ENCODE results near the gene DOCK1.
"Not testable (repeated sequence)": the region's sequence is repeated elsewhere in the genome, so short reads cannot be mapped to it uniquely, and the experiment has no call there.

The DOCK1 gene

DNA sequence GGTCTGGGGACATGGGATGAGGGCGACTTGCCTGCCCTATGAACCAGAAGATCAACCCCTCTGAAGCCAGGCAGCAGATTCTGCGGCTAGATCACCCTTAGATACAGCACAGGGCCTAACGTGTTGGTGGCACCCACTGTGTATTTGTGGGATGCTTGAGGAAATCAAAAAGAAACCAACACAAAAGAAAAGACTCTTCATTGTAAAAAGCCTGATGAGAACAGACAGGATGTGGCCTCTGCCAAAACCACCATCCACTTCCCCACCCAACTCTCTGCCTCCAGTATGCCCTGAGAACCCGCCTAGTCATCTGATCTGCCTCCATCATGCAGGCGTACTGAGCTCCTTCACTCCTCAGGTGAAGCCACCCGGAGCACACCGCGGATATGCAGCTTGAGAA lies 388.4 kb downstream of the DOCK1 start:
- DNase-seq, result no peak

DNA sequence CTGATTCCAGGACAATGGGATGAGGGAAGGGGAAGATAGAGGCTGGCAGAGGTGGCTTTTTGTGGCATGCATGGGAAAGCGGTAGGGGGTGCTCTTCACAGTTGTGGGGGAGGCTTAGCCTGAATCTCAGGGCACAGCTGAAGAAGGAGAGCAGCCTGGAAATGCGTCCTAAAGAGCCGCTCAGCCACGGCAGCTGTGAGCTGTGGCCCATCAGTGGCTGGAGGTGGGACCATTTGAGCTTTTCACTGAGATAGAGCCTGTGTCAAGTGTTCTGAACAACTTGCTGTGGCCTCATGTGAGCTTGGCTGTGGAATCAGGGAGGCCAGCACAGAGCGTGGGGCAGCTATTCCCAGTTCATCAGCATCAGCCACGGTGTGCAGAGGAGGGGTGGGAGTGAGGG lies 391.5 kb downstream of the DOCK1 start:
- DNase-seq, result no peak

GRCh38 chr10:127298381-127298780 lies 393.2 kb downstream of the DOCK1 start:
- no peak for DNase-seq

DNA sequence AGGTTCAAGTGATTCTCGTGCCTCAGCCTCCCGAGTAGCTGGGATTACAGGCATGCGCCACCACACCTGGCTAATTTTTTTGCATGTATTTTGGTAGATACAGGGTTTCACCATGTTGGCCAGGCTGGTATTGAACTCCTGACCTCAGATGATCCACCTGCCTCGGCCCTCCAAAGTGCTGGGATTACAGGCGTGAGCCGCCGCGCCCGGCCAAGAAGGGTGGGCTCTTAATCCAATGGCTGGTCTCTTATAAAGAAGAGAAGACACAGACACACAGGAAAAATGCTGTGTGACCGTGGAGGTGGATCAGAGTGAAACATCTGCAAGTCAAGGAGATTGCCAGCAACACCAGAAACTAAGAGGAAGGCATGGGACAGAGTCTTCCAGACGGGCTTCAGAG lies 394.0 kb downstream of the DOCK1 start:
- DNase-seq, result not testable (repeated sequence)

DNA sequence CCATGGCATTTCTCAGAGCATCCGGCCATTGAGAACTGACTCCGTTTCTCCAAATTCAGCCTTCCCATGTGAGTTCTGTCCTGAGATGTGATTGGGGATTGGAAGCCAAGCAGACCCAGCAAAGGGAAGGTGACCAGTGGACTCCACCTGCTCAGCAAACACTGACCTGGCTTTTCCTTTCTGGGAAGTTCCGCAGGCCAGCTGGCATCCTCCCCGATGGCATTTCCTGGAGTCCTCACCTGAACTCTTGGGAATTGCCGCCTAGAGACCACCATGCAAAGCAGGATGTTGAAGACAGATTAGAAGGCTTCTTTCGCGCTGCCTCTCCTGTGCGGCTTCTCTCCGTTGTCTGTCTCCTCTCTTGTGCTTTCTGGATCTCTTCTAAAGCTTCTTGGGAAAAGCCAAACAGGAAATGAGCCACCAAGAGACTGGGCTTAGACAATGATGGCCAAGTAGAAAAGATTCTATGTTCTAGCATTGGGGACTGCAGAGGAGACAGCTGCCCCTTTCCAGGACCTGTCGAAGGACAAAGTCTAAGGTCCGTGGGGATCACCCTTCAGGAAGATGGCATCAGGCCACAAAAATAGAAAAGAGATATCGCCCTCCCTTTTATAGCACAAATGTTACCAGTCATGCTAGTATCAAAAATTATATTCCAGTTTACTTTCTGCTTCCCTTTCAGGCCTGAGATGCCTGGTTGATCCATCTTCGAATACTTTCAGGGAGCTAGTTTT lies 394.9 kb downstream of the DOCK1 start:
- DNase-seq, result no peak

- DNase-seq, result no peak
These were observed 395.7 kb downstream of the DOCK1 start for GRCh38 chr10:127300868-127301321.

DNA sequence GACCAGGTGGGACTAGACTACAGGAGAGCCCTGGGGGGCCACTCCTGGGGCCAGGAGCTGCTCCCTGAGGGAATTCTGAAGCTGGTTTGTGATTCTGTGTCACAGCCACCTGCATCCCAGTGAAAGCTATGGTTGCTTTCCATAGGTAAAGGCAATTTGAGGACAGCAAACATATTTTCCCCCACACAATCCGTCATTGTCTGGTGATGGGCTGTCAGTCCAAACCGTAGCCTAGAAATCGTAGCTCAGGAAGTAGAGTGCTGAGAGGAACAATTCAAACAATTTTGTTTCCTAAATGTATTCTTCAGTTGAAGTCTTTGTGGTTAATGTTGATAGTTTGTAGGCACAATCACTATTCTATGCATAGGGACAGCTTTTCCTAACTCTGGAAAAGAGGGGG lies 397.1 kb downstream of the DOCK1 start:
- DNase-seq, result no peak

DNA sequence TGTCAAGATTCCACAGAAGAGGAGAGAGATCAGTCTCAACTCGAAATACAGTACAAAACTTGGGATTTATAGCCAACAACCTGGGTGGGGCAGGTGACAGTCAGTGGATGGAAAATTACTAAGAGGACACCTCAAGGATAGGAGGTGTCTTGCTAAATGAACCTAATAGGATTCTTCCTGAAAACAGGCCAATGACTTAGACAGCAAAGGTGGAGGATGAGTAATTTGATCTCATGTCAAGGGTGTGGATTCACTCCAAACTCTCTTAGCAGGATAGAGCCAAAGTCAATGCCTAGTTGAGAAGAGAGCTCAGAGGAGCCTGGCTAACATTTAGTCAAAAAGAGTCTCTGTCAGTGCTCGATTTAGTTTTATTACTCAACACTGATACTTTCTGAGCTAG lies 397.9 kb downstream of the DOCK1 start:
- no peak for DNase-seq

DNA sequence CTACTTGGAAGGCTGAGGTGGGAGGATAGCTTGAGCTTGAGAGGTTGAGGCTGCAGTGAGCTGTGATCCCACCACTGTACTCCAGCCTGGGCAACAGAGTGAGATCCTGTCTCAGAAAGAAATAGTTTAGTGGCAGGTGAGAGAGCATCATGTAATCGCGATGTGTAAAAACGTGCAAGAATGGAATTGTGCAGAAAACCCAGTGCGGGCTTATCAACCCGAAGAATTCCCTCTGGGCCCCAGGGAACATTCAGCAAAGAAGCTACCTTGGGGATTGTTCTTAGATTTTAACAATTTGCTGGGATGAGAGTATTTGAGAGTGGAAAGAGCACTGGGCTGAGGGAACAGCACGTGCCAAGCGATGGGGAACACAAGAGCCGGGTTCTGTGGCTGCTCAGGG lies 398.5 kb downstream of the DOCK1 start:
- DNase-seq, result no peak

DNA sequence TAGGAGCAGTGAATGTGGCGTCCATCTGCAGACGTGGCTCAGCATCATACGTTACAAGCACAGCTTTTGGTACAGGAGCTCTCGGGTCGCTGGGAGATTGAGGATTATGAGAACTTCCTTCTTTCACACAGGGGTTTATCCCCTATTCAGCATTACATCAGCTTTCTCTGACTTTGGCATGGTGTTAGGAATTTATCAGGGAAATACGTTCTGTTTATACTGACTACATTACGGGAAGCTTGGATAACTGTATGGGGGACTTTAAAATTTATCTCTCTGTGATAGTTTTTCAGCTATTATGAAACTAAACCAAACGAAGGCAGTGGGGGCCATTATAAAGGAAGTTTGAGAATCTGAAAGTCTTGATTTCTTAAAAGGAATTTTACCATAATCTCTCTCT lies 401.3 kb downstream of the DOCK1 start:
- no peak for DNase-seq

DNA sequence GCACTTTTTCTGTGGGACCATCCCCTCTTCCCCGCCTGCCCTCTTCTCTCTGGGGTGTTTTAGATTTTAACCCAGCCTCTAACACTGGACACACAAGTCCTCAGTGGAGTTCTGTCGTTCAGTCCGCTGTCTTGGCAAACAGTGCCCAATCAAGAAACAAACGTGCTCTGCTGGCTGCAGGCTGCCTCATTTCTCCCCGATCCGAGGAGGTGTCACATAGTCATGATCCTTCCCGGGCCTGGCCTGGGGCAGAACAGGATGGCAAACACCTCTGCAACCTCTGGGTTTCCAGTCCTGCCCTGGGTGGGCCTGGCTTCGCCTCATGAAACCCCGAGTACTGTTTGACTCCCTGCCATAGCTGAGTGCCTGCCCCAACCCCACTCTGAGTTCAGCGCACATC lies 402.1 kb downstream of the DOCK1 start:
- no peak for DNase-seq

DNA sequence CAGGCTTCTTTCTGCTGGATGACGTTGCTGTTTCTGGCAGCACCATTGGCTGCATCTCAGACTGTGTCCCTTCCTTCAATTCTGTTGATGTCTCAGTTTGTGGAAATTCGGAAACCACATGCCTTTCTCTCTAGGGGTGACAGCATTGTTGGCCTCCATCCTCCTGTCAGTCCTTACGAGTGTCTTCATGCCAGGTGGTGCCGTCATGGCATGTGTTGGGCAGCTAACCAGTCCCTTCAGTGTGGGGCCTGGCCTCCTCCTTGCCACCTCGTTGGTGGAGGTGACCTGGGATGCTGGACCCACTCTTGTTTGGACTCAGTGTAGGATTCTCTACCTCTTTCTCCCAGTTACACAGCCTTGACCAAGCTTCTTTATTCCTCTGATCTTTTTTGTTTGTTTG lies 402.8 kb downstream of the DOCK1 start:
- no peak for DNase-seq

DNA sequence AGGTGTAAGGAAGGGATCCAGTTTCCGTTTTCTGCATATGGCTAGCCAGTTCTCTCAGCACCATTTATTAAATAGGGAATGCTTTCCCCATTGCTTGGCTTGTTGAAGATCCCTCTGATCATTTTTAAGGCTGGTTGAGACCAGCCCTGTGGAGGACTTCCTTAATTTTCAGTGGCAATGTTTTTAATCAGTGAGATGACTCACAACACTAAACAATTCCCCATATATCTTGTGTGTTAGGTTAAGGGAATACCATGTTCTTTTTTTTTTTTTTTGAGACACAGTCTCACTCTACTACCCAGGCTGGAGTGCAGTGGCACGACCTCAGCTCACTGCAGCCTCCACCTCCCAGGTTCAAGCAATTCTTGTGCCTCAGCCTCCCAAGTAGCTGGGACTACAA lies 404.4 kb downstream of the DOCK1 start:
- DNase-seq, result not testable (repeated sequence)

DNA sequence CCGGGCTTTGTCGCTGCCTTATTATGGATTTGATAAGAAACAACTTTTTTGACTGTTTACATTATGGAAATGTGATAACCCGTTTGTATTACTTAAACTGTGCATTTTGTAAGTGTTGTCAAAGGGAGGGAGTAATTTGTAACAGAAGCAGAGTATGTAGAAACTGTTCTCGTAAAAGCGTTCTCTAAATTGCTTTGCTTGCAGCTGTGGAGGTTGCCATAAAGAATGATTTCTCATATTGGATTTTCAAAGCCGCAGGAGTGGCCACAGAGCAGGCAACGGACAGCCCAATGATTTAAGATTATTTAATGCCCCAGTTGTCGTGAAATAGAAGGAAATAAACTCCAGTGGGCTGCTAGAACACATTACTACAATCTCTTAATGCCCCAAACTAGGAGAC lies 405.2 kb downstream of the DOCK1 start:
- no peak for DNase-seq

- no peak for DNase-seq
These were observed 405.7 kb downstream of the DOCK1 start for GRCh38 chr10:127310923-127311322.

DNA sequence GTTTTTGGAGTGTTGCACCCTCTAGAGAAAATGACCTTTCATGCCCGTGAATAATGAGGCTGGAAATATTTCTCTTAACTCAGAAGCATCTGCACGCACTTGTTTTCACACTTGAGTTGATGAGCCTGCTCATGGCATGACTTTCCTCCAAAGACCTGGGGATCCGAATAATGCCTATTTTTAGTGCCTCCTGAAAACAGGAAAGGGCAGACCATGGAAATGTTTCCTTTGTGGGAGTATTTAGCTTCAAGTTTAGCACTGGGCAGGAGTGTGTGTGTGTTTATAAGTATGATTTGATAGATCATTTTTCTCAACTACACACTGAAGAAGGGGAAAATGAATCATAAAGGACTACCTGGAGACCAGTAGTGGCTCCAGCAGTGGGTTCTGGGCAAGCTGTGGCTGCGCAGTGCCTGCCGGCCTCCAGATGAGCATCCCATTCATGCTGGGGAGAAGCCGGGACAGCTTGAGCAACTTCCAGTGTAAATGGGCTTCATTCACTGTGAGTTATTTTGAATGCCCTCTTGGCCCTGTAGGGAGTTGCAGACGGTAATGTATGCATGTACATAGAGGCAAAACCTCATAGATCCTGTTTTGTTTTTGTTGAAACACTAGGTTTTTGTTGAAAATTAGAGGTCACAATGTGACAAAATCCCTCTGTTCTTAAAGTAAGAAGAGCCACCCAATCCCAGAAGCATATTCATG lies 408.9 kb downstream of the DOCK1 start:
- DNase-seq, result no peak

DNA sequence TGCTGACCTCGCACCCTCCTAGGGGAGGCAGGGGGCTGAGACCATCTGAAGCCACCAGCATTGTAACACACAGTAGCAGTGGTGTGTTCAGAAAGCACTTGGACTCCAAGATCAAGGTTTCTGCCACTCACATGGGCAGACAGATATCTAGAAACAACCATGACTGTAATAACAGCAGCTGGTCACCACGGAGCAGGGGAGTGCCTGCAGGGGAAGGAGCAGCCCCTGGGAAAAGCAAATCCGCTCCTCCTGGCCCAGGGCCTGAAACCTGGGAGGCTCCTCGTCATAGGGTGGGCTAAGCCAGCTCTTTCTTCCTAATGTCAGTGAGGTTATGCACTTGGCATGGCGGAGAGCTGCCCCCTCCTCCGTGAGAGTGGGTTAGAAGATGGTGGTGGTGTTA lies 409.6 kb downstream of the DOCK1 start:
- DNase-seq, result no peak

DNA sequence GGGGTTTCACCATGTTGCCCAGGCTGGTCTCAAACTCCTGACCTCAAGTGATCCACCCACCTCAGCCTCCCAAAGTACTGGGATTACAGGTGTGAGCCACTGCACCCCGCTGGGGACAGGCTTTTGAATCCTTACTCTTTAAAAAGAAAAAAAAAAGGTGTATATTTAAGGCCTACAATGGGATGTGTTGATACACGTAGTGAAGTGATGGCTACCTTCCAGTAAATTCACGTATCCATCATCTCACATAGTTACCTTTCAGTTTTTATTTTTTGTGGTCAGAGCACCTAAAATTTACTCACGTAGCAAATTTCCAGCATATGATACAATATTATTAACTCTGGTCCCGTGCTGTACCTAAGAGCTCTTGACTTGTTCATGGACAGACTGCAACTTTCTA lies 410.7 kb downstream of the DOCK1 start:
- no peak for DNase-seq

GRCh38 chr10:127318396-127318795 lies 413.2 kb downstream of the DOCK1 start:
- no peak for DNase-seq

GRCh38 chr10:127319271-127319670 lies 414.0 kb downstream of the DOCK1 start:
- no peak for DNase-seq

- DNase-seq, result no peak
These were observed 414.5 kb downstream of the DOCK1 start for GRCh38 chr10:127319691-127320090.

- DNase-seq, result no peak
These were observed 414.9 kb downstream of the DOCK1 start for GRCh38 chr10:127320176-127320575.

DNA sequence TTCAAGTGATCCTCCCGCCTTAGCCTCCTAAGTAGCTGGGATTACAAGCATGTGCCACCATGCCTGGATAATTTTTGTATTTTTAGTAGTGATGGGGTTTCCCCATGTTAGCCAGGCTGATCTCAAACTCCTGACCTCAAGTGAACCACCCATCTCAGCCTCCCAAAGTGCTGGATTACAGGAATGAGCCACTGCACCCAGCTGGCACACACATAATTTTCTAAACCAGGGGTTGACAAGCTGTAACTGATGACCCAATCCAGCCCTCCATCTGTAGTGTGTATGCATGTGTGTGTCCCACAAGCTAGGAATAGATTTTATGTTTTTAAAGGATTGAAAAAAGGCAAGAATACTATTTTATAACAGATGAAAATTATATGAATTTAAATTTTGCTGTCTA lies 417.1 kb downstream of the DOCK1 start:
- peak; percentile 5 for DNase-seq

GRCh38 chr10:127325506-127325905 lies 420.3 kb downstream of the DOCK1 start:
- no peak for DNase-seq

- no peak for DNase-seq
These were observed 421.7 kb downstream of the DOCK1 start for GRCh38 chr10:127326883-127327282.
